ENCODE results near the gene MYT1. TPM values are rescaled to one million over a fixed set of nuclear protein-coding genes. Genes with fewer than 3 reads are reported as not detected.

MYT1 gene
- total RNA-seq, 2 donors from 2014 or later, result 2.4 to 4.5 TPM

GRCh38 chr20:64216036-64216435 lies 51.8 kb downstream of the MYT1 start:
- Histone ChIP-seq H3K9me3 (ENCODE audit: control insufficient read depth, low read length) (no peaks in the 10 kb centered on the region), H3K9ac (ENCODE audit: extremely low read depth, low read length, poor library complexity, severe bottlenecking) (no peak overlapping the region), H3K4me1 (ENCODE audit: control insufficient read depth, insufficient read depth, low read length) (peaks cover 11% of the 10 kb centered on the region), H3K27ac (ENCODE audit: low read depth, low read length) (no peak overlapping the region), H3K36me3 (ENCODE audit: control insufficient read depth, insufficient read depth, low read length) (no peaks in the 10 kb centered on the region), H3K27me3 (ENCODE audit: control insufficient read depth, insufficient read depth, low read length, poor library complexity, severe bottlenecking) (peaks cover 43% of the 10 kb centered on the region), H3K4me3 (ENCODE audit: low read length) (no peak overlapping the region)
- Mint-ChIP-seq H3K4me1 (peaks cover 14% of the 10 kb centered on the region), H3K4me3 (no peak overlapping the region), H3K9me3 (no peaks in the 10 kb centered on the region), H3K27me3 (ENCODE audit: insufficient read depth) (peaks cover 32% of the 10 kb centered on the region), H3K36me3 (ENCODE audit: low read depth) (peaks cover 3% of the 10 kb centered on the region), H3K27ac (no peak overlapping the region)
- 94 to 95% methylated on average over 2 to 3 of the region's 3 CpGs for WGBS, 2 experiments (ENCODE audit: insufficient coverage in 1 of 2, insufficient read length in 1 of 2)
- TF ChIP-seq CTCF (conservative IDR thresholded peaks at IDR 0.05), result no peak
- no peak for DNase-seq

- peaks cover 43% of the 10 kb centered on the region for H3K27me3 ChIP-seq (ENCODE audit: control insufficient read depth, insufficient read depth, low read length, poor library complexity, severe bottlenecking)
- H3K9me3 ChIP-seq (ENCODE audit: control insufficient read depth, low read length), result no peaks in the 10 kb centered on the region
- Mint-ChIP-seq H3K27ac (no peak overlapping the region), H3K27me3 (ENCODE audit: insufficient read depth) (peaks cover 32% of the 10 kb centered on the region), H3K4me3 (no peak overlapping the region), H3K9me3 (no peaks in the 10 kb centered on the region), H3K36me3 (ENCODE audit: low read depth) (no peaks in the 10 kb centered on the region), H3K4me1 (peaks cover 22% of the 10 kb centered on the region)
- H3K27ac ChIP-seq (ENCODE audit: low read depth, low read length), result no peak overlapping the region
- no peaks in the 10 kb centered on the region for H3K36me3 ChIP-seq (ENCODE audit: control insufficient read depth, insufficient read depth, low read length)
- H3K9ac ChIP-seq (ENCODE audit: extremely low read depth, low read length, poor library complexity, severe bottlenecking), result no peak overlapping the region
- H3K4me1 ChIP-seq (ENCODE audit: control insufficient read depth, insufficient read depth, low read length), result peaks cover 14% of the 10 kb centered on the region
- no peak overlapping the region for H3K4me3 ChIP-seq (ENCODE audit: low read length)
- no peak for TF ChIP-seq CTCF (conservative IDR thresholded peaks at IDR 0.05)
- WGBS, 2 experiments (ENCODE audit: insufficient coverage in 1 of 2, insufficient read length in 1 of 2), result 92 to 96% methylated on average over 4 to 10 of the region's 11 CpGs
- no peak for DNase-seq
Measured at GRCh38 chr20:64216910-64217309, 52.7 kb downstream of the MYT1 start.

- no peak overlapping the region for H3K4me3 ChIP-seq (ENCODE audit: low read length)
- no peaks in the 10 kb centered on the region for H3K9me3 ChIP-seq (ENCODE audit: control insufficient read depth, low read length)
- Mint-ChIP-seq H3K4me3 (no peak overlapping the region), H3K27ac (no peak overlapping the region), H3K9me3 (no peaks in the 10 kb centered on the region), H3K36me3 (ENCODE audit: low read depth) (no peaks in the 10 kb centered on the region), H3K4me1 (peaks cover 22% of the 10 kb centered on the region), H3K27me3 (ENCODE audit: insufficient read depth) (peaks cover 31% of the 10 kb centered on the region)
- H3K9ac ChIP-seq (ENCODE audit: extremely low read depth, low read length, poor library complexity, severe bottlenecking), result no peak overlapping the region
- peaks cover 39% of the 10 kb centered on the region for H3K27me3 ChIP-seq (ENCODE audit: control insufficient read depth, insufficient read depth, low read length, poor library complexity, severe bottlenecking)
- H3K36me3 ChIP-seq (ENCODE audit: control insufficient read depth, insufficient read depth, low read length), result no peaks in the 10 kb centered on the region
- no peak overlapping the region for H3K27ac ChIP-seq (ENCODE audit: low read depth, low read length)
- TF ChIP-seq CTCF (conservative IDR thresholded peaks at IDR 0.05), result no peak
- WGBS, 2 experiments (ENCODE audit: insufficient coverage in 1 of 2, insufficient read length in 1 of 2), result 93 to 94% methylated on average over 7 to 13 of the region's 13 CpGs
- DNase-seq, result no peak
- H3K4me1 ChIP-seq (ENCODE audit: control insufficient read depth, insufficient read depth, low read length), result peaks cover 20% of the 10 kb centered on the region
Measured at GRCh38 chr20:64217539-64218221, 53.4 kb downstream of the MYT1 start.

Data from endodermal cell (in vitro differentiated cells).